SU-DHL-6 (cell line): Measurements from ENCODE around the gene TGFA.

ENCODE experiments used
- CTCF ChIP-seq: fragments of 200-600 bp; sonication (generic); IDR thresholded peaks from one replicate; pipeline ENCODE4 v1.5.1; 2017; ENCODE audit warnings: antibody characterized with exemption, mild to moderate bottlenecking, low read length, moderate library complexity; ENCODE audit not compliant: insufficient read depth, poor library complexity, severe bottlenecking
- EZH2phosphoT487 ChIP-seq: fragments of 200-600 bp; sonication (generic), shearing (Covaris generic); conservative IDR thresholded peaks from 2 replicates; pipeline ENCODE4 v1.6.1; 2018; ENCODE audit warnings: mild to moderate bottlenecking, antibody characterized with exemption, low read length, moderate library complexity, mixed read lengths

- TF ChIP-seq CTCF (no peak), EZH2phosphoT487 (no peak)
These were observed 82.5 kb downstream of the TGFA start for GRCh38 chr2:70471129-70471528.
